ENCODE measurements around the gene MOV10. TPM values are rescaled to one million over a fixed set of nuclear protein-coding genes. Genes with fewer than 3 reads are reported as not detected.
"Not testable (repeated sequence)": the region's sequence is repeated elsewhere in the genome, so short reads cannot be mapped to it uniquely, and the experiment has no call there.

Gene MOV10
- total RNA-seq, 1 donor from 2014 or later: 10.3 TPM

- FAIRE-seq (no peak), DNase-seq (ENCODE audit: low read depth) (no peak)
- no peak overlapping the region for H3K4me3 ChIP-seq (ENCODE audit: low read depth, low read length)
- no peaks in the 10 kb centered on the region for H3K36me3 ChIP-seq (ENCODE audit: control insufficient read depth, insufficient read depth, low read length)
- no peaks in the 10 kb centered on the region for H3K27me3 ChIP-seq (ENCODE audit: control insufficient read depth, insufficient read depth, low read length)
- TF ChIP-seq, protein P1, sequence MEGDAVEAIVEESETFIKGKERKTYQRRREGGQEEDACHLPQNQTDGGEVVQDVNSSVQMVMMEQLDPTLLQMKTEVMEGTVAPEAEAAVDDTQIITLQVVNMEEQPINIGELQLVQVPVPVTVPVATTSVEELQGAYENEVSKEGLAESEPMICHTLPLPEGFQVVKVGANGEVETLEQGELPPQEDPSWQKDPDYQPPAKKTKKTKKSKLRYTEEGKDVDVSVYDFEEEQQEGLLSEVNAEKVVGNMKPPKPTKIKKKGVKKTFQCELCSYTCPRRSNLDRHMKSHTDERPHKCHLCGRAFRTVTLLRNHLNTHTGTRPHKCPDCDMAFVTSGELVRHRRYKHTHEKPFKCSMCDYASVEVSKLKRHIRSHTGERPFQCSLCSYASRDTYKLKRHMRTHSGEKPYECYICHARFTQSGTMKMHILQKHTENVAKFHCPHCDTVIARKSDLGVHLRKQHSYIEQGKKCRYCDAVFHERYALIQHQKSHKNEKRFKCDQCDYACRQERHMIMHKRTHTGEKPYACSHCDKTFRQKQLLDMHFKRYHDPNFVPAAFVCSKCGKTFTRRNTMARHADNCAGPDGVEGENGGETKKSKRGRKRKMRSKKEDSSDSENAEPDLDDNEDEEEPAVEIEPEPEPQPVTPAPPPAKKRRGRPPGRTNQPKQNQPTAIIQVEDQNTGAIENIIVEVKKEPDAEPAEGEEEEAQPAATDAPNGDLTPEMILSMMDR (IDR thresholded peaks at IDR 0.05; ENCODE audit: insufficient read depth, low read length, severe bottlenecking): no peak
These were observed 48.4 kb downstream of the MOV10 start for GRCh38 chr1:112722601-112723510.

DNA sequence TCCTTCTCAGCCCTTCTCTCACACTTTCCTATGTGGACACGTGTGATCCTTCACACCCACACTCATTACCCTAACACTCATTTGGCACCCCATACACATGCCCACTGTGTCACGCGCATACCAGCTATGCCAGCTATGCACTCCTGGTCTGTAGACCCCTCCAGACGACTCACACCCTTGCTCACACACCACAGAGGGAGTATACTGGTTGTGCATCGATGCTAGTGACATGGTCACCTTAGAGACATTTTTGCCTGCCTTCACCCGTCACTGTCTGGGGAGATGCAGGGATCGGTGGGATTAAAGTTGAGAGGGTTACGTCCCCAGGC, 49.0 kb downstream of the MOV10 start:
- FAIRE-seq (no peak), DNase-seq (ENCODE audit: low read depth) (no peak)
- H3K27me3 ChIP-seq (ENCODE audit: control insufficient read depth, insufficient read depth, low read length): no peaks in the 10 kb centered on the region

GRCh38 chr1:112724240-112724639, 49.8 kb downstream of the MOV10 start:
- not testable (repeated sequence) for H3K36me3 ChIP-seq (ENCODE audit: control insufficient read depth, insufficient read depth, low read length); DNase-seq (ENCODE audit: low read depth); H3K27me3 ChIP-seq (ENCODE audit: control insufficient read depth, insufficient read depth, low read length); FAIRE-seq; H3K4me3 ChIP-seq (ENCODE audit: low read depth, low read length)

More for the DNA sequence above, 49.0 kb downstream of the MOV10 start:
- H3K36me3 ChIP-seq (ENCODE audit: control insufficient read depth, insufficient read depth, low read length): no peaks in the 10 kb centered on the region
- TF ChIP-seq, protein P1 (IDR thresholded peaks at IDR 0.05; ENCODE audit: insufficient read depth, low read length, severe bottlenecking): no peak
- no peak overlapping the region for H3K4me3 ChIP-seq (ENCODE audit: low read depth, low read length)

DNA sequence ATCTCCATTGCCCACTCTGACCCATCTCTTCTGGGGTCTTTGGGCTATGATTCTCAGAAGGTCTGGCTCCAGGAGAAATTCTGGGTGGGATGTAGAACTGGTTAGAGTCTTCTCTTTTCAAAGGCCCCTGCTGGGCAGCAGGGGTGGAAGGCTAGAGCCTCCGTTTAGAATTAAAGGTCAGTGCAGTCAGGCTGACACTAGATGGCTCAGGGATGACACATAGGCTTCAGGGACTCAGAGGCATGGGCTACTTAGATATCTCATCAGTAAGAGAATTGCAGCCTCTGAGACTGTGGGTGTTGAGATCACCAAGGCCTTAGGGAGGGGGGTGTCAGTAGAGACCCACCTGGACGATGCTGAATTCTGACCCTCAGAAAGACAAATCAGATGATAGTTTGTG, 53.3 kb downstream of the MOV10 start:
- TF ChIP-seq, protein P1 (IDR thresholded peaks at IDR 0.05; ENCODE audit: insufficient read depth, low read length, severe bottlenecking): no peak
- Histone ChIP-seq H3K4me3 (ENCODE audit: low read depth, low read length) (no peak overlapping the region), H3K27me3 (ENCODE audit: control insufficient read depth, insufficient read depth, low read length) (no peaks in the 10 kb centered on the region), H3K36me3 (ENCODE audit: control insufficient read depth, insufficient read depth, low read length) (no peaks in the 10 kb centered on the region)
- DNase-seq (ENCODE audit: low read depth) (no peak), FAIRE-seq (no peak)

DNA sequence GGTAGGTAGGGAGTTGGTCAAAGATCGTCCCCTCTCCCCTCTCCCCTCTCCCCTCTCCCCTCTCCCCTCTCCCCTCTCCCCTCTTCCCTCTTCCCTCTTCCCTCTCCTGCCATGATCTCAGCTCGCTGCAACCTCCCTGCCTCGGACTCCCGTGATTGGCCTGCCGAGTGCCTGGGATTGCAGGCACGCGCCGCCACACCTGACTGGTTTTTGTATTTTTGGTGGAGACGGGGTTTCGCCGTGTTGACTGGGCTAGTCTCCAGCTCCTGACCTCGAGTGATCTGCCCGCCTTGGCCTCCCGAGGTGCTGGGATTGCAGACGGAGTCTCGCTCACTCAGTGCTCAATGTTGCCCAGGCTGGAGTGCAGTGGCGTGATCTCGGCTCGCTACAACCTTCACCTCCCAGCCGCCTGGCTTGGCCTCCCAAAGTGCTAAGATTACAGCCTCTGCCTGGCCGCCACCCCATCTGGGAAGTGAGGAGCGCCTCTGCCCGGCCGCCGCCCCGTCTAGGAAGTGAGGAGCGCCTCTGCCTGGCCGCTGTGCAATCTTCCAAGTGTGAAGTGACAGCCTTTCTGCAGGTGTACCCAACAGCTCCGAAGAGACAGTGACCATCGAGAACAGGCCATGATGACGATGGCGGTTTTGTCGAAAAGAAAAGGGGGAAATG, 54.0 kb downstream of the MOV10 start:
- H3K27me3 ChIP-seq (ENCODE audit: control insufficient read depth, insufficient read depth, low read length); FAIRE-seq; H3K36me3 ChIP-seq (ENCODE audit: control insufficient read depth, insufficient read depth, low read length); DNase-seq (ENCODE audit: low read depth); H3K4me3 ChIP-seq (ENCODE audit: low read depth, low read length): not testable (repeated sequence)

- H3K27me3 ChIP-seq (ENCODE audit: control insufficient read depth, insufficient read depth, low read length); H3K4me3 ChIP-seq (ENCODE audit: low read depth, low read length); FAIRE-seq; H3K36me3 ChIP-seq (ENCODE audit: control insufficient read depth, insufficient read depth, low read length); DNase-seq (ENCODE audit: low read depth): not testable (repeated sequence)
These were observed 54.6 kb downstream of the MOV10 start for GRCh38 chr1:112729011-112729410.

GRCh38 chr1:112729909-112730308, 55.5 kb downstream of the MOV10 start:
- FAIRE-seq: no peak
- TF ChIP-seq, protein P1 (IDR thresholded peaks at IDR 0.05; ENCODE audit: insufficient read depth, low read length, severe bottlenecking): no peak
- H3K4me3 ChIP-seq (ENCODE audit: low read depth, low read length): no peak overlapping the region
- no peaks in the 10 kb centered on the region for H3K36me3 ChIP-seq (ENCODE audit: control insufficient read depth, insufficient read depth, low read length)
- no peaks in the 10 kb centered on the region for H3K27me3 ChIP-seq (ENCODE audit: control insufficient read depth, insufficient read depth, low read length)
- DNase-seq (ENCODE audit: low read depth): no peak

Data from bronchial epithelial cell (primary cell).